Central memory CD8-positive, alpha-beta T cell (primary cell): Measurements from ENCODE around the gene BRMS1L.

Experiments used
- ATAC-seq: fragments of 150-1000 bp; cut with Tn5 transposase; replicated peaks from 2 replicates; pipeline ENCODE4 v1.10.0; 2022; ENCODE audit warnings: mild to moderate bottlenecking, moderate FRiP score, moderate number of reproducible peaks; ENCODE audit not compliant: poor library complexity, severe bottlenecking; ENCODE audit errors: extremely low read depth
- DNase-seq, 2 donors: peaks; one replicate each; pipeline ENCODE4 v3.0.0; 2021; ENCODE audit warnings: low spot score in 2 of 2
- H3K27ac Mint-ChIP-seq: one replicate; pipeline ENCODE4 v1.8.0; 2022; ENCODE audit warnings: low read depth, mild to moderate bottlenecking, moderate library complexity, mixed read lengths
- H3K27me3 Mint-ChIP-seq: one replicate; pipeline ENCODE4 v1.8.0; 2022; ENCODE audit warnings: mixed read lengths
- H3K36me3 Mint-ChIP-seq: one replicate; pipeline ENCODE4 v1.8.0; 2022; ENCODE audit warnings: mild to moderate bottlenecking, moderate library complexity, mixed read lengths; ENCODE audit not compliant: insufficient read depth
- H3K4me1 Mint-ChIP-seq: one replicate; pipeline ENCODE4 v1.8.0; 2022; ENCODE audit warnings: mixed read lengths
- H3K4me3 Mint-ChIP-seq: one replicate; pipeline ENCODE4 v1.8.0; 2022; ENCODE audit warnings: mild to moderate bottlenecking, moderate library complexity, mixed read lengths
- H3K9me3 Mint-ChIP-seq: one replicate; pipeline ENCODE4 v1.8.0; 2022; ENCODE audit warnings: mixed read lengths

The BRMS1L gene

GRCh38 chr14:35855876-35856481 is 29.8 kb downstream of the BRMS1L start:
- H3K4me1 Mint-ChIP-seq: no peaks in the 10 kb centered on the region
- DNase-seq (no peak), ATAC-seq (no peak)
- H3K4me3 Mint-ChIP-seq: no peak overlapping the region
- no peaks in the 10 kb centered on the region for H3K27me3 Mint-ChIP-seq
- no peak overlapping the region for H3K27ac Mint-ChIP-seq
- H3K36me3 Mint-ChIP-seq: peaks cover 17% of the 10 kb centered on the region
- H3K9me3 Mint-ChIP-seq: no peaks in the 10 kb centered on the region

- peaks cover 22% of the 10 kb centered on the region for H3K36me3 Mint-ChIP-seq
- no peak for ATAC-seq
- DNase-seq: no peak
- H3K4me1 Mint-ChIP-seq: no peaks in the 10 kb centered on the region
- no peaks in the 10 kb centered on the region for H3K27me3 Mint-ChIP-seq
- H3K27ac Mint-ChIP-seq: no peak overlapping the region
- no peak overlapping the region for H3K4me3 Mint-ChIP-seq
- no peaks in the 10 kb centered on the region for H3K9me3 Mint-ChIP-seq
Measured at GRCh38 chr14:35858521-35859209, 32.5 kb downstream of the BRMS1L start.

- Mint-ChIP-seq H3K4me1 (no peaks in the 10 kb centered on the region), H3K36me3 (peaks cover 34% of the 10 kb centered on the region), H3K4me3 (no peak overlapping the region), H3K27ac (no peak overlapping the region), H3K27me3 (no peaks in the 10 kb centered on the region), H3K9me3 (no peaks in the 10 kb centered on the region)
- DNase-seq (no peak), ATAC-seq (no peak)
Measured at GRCh38 chr14:35861204-35861868, 35.2 kb downstream of the BRMS1L start.

GRCh38 chr14:35865611-35866324 is 39.6 kb downstream of the BRMS1L start:
- DNase-seq (no peak), ATAC-seq (no peak)
- no peak overlapping the region for H3K4me3 Mint-ChIP-seq
- H3K9me3 Mint-ChIP-seq: no peaks in the 10 kb centered on the region
- H3K27ac Mint-ChIP-seq: no peak overlapping the region
- no peaks in the 10 kb centered on the region for H3K4me1 Mint-ChIP-seq
- peaks cover 23% of the 10 kb centered on the region for H3K36me3 Mint-ChIP-seq
- no peaks in the 10 kb centered on the region for H3K27me3 Mint-ChIP-seq

GRCh38 chr14:35866595-35867279 is 40.6 kb downstream of the BRMS1L start:
- H3K9me3 Mint-ChIP-seq: no peaks in the 10 kb centered on the region
- no peak for ATAC-seq
- no peak for DNase-seq
- H3K27ac Mint-ChIP-seq: no peak overlapping the region
- peaks cover 24% of the 10 kb centered on the region for H3K36me3 Mint-ChIP-seq
- no peak overlapping the region for H3K4me3 Mint-ChIP-seq
- H3K4me1 Mint-ChIP-seq: no peaks in the 10 kb centered on the region
- no peaks in the 10 kb centered on the region for H3K27me3 Mint-ChIP-seq

- H3K4me1 Mint-ChIP-seq: no peaks in the 10 kb centered on the region
- no peaks in the 10 kb centered on the region for H3K27me3 Mint-ChIP-seq
- DNase-seq (no peak), ATAC-seq (no peak)
- H3K9me3 Mint-ChIP-seq: no peaks in the 10 kb centered on the region
- no peak overlapping the region for H3K4me3 Mint-ChIP-seq
- peaks cover 24% of the 10 kb centered on the region for H3K36me3 Mint-ChIP-seq
- H3K27ac Mint-ChIP-seq: no peak overlapping the region
Measured at GRCh38 chr14:35867280-35867629, 41.1 kb downstream of the BRMS1L start.

GRCh38 chr14:35875296-35875695 is 49.2 kb downstream of the BRMS1L start:
- H3K4me3 Mint-ChIP-seq: no peak overlapping the region
- H3K27me3 Mint-ChIP-seq: no peaks in the 10 kb centered on the region
- H3K9me3 Mint-ChIP-seq: no peaks in the 10 kb centered on the region
- ATAC-seq (no peak), DNase-seq (no peak)
- no peak overlapping the region for H3K27ac Mint-ChIP-seq
- H3K4me1 Mint-ChIP-seq: no peaks in the 10 kb centered on the region
- peaks cover 1% of the 10 kb centered on the region for H3K36me3 Mint-ChIP-seq

- no peak overlapping the region for H3K27ac Mint-ChIP-seq
- DNase-seq: no peak
Measured at GRCh38 chr14:35877276-35877675, 51.1 kb downstream of the BRMS1L start.

GRCh38 chr14:35878272-35879150 is 52.4 kb downstream of the BRMS1L start:
- Mint-ChIP-seq H3K9me3 (no peaks in the 10 kb centered on the region), H3K27me3 (no peaks in the 10 kb centered on the region), H3K4me1 (no peaks in the 10 kb centered on the region), H3K36me3 (no peaks in the 10 kb centered on the region), H3K27ac (no peak overlapping the region), H3K4me3 (no peak overlapping the region)
- DNase-seq (no peak), ATAC-seq (no peak)

More at GRCh38 chr14:35877276-35877675, 51.1 kb downstream of the BRMS1L start:
- H3K9me3 Mint-ChIP-seq: no peaks in the 10 kb centered on the region
- no peak overlapping the region for H3K4me3 Mint-ChIP-seq
- ATAC-seq: no peak
- no peaks in the 10 kb centered on the region for H3K4me1 Mint-ChIP-seq
- no peaks in the 10 kb centered on the region for H3K36me3 Mint-ChIP-seq
- no peaks in the 10 kb centered on the region for H3K27me3 Mint-ChIP-seq

GRCh38 chr14:35879151-35879648 is 53.1 kb downstream of the BRMS1L start:
- no peaks in the 10 kb centered on the region for H3K36me3 Mint-ChIP-seq
- H3K27ac Mint-ChIP-seq: peak overlapping the region; percentile 45
- H3K4me1 Mint-ChIP-seq: no peaks in the 10 kb centered on the region
- H3K9me3 Mint-ChIP-seq: no peaks in the 10 kb centered on the region
- ATAC-seq (no peak), DNase-seq (no peak)
- H3K27me3 Mint-ChIP-seq: no peaks in the 10 kb centered on the region
- no peak overlapping the region for H3K4me3 Mint-ChIP-seq

- ATAC-seq (no peak), DNase-seq (no peak)
- Mint-ChIP-seq H3K36me3 (no peaks in the 10 kb centered on the region), H3K27me3 (no peaks in the 10 kb centered on the region), H3K9me3 (no peaks in the 10 kb centered on the region), H3K4me3 (no peak overlapping the region), H3K27ac (peak overlapping the region; percentile 45), H3K4me1 (no peaks in the 10 kb centered on the region)
Measured at GRCh38 chr14:35879654-35880249, 53.6 kb downstream of the BRMS1L start.
